NB4 (cell line): Measurements from ENCODE around the gene RGS4.

Experiments
- DNase-seq: peaks from one replicate; pipeline ENCODE4 v3.0.0; 2010; ENCODE audit warnings: low read depth
- H3K4me3 ChIP-seq: one replicate; pipeline ENCODE4 v1.5.1; 2011; ENCODE audit warnings: mild to moderate bottlenecking, low read depth, low read length, moderate library complexity
- MYC ChIP-seq: IDR thresholded peaks from 2 replicates; pipeline ENCODE4 v1.6.1; 2011; ENCODE audit warnings: low read depth, low read length
- POLR2A ChIP-seq: IDR thresholded peaks from 2 replicates; pipeline ENCODE4 v1.6.1; 2011; ENCODE audit warnings: mild to moderate bottlenecking; ENCODE audit not compliant: insufficient read length; ENCODE audit errors: extremely low read depth
- TF ChIP-seq, protein P1 (sequence below): IDR thresholded peaks from one replicate; pipeline ENCODE4 v1.5.1; 2012; ENCODE audit warnings: low read depth, low read length
- TF ChIP-seq, protein P2 (sequence below): IDR thresholded peaks from 2 replicates; pipeline ENCODE4 v1.6.1; 2011; ENCODE audit warnings: low read depth, low read length

RGS4 gene

DNA sequence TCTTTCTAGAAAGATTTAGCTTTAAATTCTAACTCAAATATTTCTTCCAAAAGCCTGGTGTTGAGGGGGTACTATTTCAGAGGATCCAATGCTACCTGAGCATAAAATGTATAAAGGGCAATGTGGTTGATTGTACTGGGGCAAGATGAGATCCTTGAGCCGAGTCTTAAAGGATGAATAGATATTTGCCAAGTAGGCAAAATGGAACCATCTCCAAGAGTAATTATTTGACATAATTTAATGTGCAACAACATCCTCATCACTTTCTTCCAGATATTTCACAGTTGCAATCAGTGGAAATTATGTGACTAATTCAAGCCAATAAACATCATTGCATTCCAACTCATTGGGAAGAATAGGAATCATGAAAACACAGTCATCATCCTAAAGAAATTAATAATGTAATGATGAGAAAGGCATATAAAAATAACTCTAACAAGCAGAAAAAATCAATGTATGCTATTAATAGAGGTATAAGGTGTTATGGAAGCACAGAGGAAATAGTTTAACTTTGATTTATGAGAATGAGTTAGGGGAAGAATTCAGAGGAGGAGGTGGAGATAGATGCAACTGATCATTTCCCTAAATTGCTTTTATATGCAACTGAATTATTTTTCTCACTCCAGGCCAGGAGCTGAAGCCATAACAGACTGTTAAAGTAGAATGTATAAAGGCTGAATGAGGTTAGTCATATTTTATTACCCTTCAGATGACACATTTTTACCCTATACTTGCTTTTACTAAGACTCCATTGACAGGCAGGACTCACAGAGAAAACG, 30.0 kb upstream of the RGS4 start:
- no peak overlapping the region for H3K4me3 ChIP-seq
- DNase-seq: no peak
- TF ChIP-seq MYC (no peak), POLR2A (no peak)
- TF ChIP-seq, protein P1, sequence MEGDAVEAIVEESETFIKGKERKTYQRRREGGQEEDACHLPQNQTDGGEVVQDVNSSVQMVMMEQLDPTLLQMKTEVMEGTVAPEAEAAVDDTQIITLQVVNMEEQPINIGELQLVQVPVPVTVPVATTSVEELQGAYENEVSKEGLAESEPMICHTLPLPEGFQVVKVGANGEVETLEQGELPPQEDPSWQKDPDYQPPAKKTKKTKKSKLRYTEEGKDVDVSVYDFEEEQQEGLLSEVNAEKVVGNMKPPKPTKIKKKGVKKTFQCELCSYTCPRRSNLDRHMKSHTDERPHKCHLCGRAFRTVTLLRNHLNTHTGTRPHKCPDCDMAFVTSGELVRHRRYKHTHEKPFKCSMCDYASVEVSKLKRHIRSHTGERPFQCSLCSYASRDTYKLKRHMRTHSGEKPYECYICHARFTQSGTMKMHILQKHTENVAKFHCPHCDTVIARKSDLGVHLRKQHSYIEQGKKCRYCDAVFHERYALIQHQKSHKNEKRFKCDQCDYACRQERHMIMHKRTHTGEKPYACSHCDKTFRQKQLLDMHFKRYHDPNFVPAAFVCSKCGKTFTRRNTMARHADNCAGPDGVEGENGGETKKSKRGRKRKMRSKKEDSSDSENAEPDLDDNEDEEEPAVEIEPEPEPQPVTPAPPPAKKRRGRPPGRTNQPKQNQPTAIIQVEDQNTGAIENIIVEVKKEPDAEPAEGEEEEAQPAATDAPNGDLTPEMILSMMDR: no peak
- TF ChIP-seq, protein P2, sequence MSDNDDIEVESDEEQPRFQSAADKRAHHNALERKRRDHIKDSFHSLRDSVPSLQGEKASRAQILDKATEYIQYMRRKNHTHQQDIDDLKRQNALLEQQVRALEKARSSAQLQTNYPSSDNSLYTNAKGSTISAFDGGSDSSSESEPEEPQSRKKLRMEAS: no peak

DNA sequence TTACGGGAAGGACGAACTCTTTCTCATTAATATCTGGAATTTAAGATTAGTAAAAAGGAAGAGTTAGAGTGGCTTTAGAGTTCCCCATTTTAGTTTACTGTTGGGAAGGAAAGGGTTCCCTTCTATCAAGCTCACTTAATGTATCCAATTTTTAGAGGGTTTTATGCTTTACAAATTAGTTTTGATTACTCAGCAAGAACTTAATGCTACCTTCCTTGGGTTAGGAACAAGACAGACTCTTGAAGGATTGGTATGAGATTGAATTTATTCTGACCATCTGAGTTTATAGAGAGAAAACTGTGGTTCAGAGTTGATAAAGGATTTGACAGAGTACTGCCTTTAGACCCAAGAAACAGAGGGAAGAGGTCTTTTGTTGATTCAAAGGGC, 29.5 kb upstream of the RGS4 start:
- DNase-seq: no peak
- H3K4me3 ChIP-seq: no peak overlapping the region
- TF ChIP-seq POLR2A (no peak), MYC (no peak)
- TF ChIP-seq, protein P2: no peak
- TF ChIP-seq, protein P1: no peak

DNA sequence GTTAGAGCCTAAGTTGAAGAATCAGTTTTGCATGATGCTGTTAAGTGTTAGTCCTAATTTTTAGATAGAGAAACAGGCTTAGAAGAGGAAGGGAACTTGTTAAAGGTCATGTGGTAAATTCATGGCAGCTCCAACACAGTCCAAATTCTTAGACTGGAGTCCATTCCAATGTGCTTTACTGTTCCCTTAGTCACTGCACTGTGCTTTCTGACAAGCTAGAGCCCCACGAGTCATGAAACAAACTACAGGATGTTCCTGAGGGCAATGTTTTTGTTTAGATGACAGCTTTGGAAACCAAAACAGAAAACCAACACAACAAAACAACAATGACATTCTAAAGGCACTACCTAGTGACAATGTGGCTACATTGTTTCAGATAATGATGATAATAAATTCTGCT, 23.1 kb upstream of the RGS4 start:
- no peak overlapping the region for H3K4me3 ChIP-seq
- TF ChIP-seq, protein P1: no peak
- TF ChIP-seq, protein P2: no peak
- no peak for TF ChIP-seq POLR2A
- no peak for TF ChIP-seq MYC
- DNase-seq: no peak

DNA sequence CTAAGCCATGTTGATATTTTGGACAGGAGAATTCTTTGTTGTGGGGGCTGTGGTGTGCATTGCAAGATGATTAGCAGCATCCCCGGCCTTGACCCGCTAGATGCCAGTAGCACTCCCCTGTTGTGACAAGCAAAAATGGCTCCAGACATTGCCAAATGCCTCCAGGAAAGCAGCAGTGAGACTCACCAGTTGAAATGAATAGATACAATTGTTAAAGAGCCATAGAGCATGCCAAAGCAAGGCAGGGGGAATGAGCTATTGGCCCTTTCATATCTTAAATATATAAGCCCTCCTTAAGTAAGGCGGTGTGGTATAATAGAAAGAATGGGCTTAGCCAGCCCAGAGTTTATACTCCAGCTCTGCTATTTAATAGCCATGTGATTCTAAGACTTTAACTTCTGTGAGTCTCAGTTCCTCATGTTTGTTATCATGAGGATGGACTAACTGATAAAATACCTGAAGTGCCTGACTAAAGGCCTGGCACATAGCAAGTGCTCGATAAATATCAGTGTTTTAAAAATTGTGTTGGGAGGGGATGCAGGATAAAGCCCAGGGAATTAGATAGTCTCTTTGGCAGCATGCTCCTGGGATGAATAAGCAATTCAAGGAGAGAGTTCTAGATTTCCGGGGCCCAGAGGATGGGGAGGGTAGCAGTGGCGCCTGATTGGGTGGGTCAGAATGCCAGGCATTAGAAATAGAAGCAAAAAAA, 21.1 kb upstream of the RGS4 start:
- H3K4me3 ChIP-seq: no peak overlapping the region
- no peak for DNase-seq
- TF ChIP-seq, protein P2: no peak
- TF ChIP-seq MYC: no peak
- TF ChIP-seq POLR2A: no peak
- TF ChIP-seq, protein P1: no peak

- DNase-seq: no peak
- TF ChIP-seq POLR2A: no peak
- TF ChIP-seq, protein P1: no peak
- TF ChIP-seq MYC: no peak
- TF ChIP-seq, protein P2: no peak
- no peak overlapping the region for H3K4me3 ChIP-seq
Measured at GRCh38 chr1:163048869-163049268, 20.3 kb upstream of the RGS4 start.
